ENCODE results near the gene HUNK.
A peak's percentile ranks its signal among the peaks of the same experiment; 100 is the strongest.
"Not testable (repeated sequence)": the region's sequence is repeated elsewhere in the genome, so short reads cannot be mapped to it uniquely, and the experiment has no call there.

The HUNK gene

DNA sequence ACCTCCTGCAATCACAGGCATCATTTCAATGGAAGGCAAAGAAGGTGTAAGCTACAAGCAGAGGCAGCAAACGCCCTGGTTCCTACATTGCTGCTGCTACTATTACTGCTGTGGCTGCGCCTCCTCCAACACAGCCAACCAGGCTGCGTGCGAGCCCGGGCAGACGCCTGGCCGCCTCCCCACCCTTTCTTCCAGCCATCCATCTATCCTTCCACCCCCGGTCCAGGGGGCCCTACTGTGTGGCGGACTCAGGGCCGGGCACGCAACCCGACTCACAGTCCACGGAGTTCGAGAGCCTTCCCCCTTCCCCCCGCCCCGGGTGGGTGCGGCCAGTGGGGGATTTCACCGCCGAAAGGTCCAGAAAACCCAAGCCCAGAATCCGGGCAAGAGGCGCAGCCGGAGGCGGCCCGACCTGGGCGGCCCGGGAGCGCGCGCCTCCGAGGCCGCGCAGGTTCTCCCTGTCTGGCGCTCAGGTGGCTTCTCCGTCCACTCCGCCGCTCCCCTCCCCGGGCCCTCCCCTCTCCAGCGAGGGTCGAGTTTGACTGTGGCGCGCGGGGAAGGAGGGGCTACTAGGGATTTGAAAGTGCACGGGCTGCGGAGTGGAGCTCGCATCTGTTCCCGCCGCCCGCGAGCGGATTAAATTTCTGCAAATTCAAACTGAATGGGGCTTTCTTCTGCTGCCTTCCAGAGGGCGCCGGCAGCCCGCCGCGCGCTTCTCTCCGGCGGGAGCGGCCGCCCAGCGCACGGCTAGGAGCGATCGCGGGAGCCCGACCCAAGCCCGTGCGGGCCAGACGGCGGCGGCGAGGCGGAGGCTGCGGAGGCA lies at the start of gene HUNK:
HUNK (plus strand) TSS at position 569 of the 823 bp plus-strand sequence. CDS start 655 bp downstream, outside the sequence.
- no peak for DNase-seq (ENCODE audit: low spot score)

DNA sequence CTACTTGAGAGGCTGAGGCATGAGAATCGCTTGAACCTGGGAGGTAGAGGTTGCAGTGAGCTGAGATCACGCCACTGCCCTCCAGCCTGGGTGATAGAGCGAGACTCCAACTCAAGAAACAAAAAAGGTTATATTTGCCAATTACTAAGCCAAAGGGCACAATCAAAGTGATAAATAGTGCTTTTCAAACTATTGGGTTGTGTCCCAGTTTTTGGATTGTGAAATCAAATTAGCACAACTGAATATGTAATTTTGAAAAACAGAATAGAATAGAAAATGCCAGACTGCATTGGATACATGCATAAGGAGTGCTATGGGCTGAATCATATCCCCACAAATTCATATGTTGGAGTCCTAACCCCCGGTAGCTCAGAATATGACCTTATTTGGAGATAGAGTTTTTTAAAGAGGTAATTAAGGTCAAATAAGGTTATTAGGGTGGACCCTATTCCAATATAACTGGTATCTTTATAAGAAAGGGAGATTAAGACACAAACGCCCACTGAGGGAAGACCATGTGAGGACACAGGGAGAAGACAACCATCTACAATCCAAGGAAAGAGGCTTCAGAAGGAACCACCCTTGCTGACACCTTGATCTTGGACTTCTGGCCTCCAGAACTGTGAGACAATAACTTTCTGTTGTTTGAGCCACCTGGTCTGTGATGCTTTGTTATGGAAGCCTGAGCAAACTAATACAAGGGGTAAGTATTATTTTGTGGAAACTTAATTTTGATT lies 42.9 kb upstream of the HUNK start:
- no peak for DNase-seq (ENCODE audit: low spot score)

DNA sequence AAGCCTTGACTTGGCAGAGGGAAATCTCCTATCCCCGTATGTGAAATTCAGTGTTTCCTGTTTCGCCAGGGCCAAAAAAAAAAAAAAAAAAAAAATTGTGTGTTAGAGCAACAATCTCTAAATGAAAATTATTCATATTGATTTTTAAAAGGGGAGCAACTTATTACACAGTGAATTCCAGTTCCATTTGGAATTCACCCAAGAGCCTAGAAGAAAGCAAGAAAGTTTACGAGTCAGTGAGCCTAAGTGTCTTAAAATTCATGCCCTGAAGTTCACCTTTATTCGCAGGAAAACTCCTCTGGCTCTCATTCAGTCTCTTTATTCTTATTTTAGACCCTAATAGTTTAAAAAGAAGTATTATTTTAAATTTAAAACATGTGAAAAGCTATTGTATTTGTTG lies 42.1 kb upstream of the HUNK start:
- no peak for DNase-seq (ENCODE audit: low spot score)

DNA sequence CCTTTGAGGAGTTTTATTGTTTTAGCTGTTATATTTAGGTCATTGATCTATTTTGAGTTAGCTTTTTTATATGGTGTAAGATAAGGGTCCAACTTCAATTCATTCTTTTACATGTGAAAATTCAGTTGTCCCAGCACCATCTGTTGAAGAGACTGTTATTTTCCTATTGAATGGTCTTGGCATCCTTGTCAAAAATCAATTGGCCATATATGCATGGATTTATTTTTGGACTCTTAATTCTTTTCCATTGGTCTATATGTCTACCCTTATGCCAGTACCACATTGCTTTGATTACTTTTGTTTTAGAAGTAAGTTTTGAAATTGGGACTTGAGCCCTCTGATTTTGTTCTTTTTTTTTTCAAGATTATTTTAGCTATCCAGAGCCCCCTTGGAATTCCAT lies 35.8 kb upstream of the HUNK start:
- DNase-seq (ENCODE audit: low spot score), result no peak

DNA sequence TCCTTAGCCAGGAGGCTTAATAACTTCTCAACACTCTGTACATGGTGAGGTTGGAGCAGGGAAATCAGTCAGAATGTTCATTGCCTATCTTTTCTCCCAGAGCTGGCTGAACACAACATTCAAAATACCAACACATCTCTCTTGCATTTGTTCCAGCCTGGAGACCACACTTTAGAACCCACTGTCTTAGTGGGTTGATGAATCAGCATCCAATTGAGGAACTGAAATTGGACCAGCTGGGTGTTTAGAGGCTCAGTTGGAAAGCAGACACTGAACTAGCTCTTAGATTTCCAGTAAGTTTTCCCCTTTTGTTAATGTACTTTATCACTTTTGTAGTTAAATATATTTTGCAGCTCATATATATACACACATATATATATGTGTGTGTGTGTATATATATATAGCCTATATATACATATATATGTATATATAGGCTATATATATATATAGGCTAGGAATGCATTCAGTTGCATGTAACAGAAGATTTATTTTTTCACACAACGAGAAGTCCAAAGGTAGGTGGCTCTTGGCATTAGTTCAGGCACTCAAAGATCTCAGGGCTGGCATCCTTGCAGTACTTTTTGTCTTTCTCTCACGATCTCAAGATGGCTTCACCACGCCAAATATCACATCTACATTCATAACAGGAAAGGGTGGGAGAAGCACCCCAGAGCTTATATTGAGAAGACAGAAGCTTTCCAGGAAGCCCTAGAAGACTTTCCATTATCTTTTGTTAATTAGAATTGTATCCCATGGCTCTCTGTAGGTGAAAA lies 35.0 kb upstream of the HUNK start:
- DNase-seq (ENCODE audit: low spot score), result no peak

DNA sequence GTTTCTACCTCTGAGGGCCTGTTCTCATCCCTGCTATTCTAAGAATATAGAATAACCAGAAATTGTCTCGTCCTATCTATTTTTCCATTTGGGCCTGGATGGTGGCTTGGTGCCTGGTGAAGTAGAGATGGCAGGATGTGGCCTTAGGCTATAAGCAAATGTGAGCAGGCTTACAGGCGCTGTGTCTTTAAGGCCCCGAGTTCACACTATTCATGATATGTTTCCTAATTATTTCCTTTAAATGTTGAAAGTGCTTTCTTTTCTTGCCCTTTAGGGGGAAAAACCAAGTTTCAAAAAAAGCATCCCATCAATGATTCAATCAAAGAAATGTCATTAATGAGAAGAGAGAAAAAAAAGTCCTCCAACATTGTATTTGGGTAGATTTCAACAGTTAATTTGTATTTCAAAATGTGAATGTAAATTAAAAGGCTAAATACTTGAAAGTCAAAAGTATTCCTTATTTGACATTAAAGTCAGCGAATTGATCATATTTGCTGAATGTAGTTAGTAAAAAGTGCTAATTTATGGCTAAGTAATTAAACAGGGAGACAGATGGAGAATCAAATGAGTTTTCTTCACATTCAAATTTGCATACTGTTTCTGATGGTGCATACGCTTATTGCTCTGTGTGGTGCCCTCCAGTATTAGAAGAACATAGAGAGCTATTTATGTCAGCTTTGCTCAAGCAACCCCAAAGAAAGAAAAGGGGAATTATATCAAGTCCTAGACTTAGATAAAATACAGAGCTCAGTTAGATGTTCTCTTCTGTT lies 34.0 kb upstream of the HUNK start:
- no peak for DNase-seq (ENCODE audit: low spot score)

DNA sequence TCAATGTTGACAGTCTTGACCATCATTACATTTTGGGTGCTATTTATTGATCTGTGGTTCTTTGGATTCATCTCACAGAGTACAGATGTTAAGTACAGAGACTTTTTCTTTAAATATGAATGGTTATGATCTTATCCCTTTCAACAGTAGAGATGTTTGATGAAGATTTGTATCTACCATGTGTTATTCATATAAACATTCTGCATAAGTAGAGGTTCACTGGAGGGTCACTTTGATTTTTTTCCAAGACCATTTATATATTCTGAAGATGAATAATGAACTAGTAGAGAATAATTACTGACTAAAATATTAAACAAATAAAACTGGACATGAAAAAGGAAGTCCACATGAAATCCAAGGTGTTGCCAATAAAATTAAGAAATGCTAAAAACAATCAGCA lies 28.6 kb upstream of the HUNK start:
- DNase-seq (ENCODE audit: low spot score), result no peak

DNA sequence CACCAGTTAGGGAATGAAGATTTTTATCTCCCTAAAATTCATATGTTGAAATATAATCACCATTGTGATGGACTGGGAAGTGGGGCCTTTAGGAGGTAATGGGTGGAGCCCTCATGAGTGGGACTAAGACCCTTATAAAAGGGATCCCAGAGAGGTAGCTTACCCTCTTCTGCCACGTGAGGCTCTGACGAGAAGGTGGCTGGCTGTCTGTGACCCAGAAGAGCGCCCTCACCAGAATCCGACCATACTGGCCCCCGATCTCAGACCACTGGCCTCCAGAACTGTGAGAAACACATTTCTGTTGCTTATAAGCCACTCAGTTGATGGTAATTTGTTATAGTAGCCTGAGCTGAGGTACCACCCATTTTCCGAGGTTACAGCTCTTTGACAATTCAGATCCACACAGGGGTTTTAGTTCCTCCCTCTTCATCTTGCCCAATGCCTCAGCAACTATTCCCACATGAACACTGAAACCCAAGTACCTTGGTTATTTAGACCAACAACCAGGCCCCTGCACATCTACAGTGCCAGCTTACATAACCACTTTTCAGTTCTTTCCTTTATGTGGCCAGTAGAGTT lies 27.6 kb upstream of the HUNK start:
- no peak for DNase-seq (ENCODE audit: low spot score)

DNA sequence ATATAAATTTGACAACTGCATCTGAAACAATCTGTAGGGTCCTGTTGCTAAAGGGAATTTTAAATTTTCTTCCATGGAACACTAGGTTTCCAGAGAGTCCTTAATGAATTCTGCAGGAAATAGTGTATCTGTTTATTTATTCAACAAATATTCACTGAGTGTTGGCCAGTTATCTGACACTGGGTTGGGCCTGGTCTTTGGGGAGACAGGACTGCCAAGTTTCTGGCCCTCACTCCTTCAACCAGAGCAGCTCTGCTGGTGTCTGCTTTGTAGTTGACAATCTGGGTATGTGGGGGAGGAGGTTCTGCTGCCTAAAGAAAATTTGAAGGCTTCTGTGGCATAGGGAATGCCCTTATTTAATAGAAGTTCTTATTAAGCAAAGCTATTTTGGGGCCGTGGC lies 26.1 kb upstream of the HUNK start:
- DNase-seq (ENCODE audit: low spot score), result no peak

DNA sequence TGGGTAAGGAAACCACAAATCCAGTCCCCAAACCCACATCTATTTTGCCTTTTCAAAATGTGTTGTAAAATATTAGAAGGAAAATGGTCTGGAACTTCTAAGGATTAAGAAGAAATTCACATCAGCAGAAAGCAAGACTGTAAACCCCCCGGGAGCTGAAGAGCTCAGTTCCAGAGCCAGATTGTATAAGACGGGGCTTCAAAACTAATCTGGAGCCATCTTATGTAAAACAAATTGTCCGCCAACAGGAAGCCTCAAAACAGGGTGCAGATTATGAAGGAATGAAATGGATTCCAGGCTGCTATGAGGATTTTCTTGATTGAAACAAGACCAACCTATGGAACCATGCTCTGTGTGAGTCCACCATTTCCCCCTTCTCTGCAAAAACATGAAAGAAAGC lies 25.1 kb upstream of the HUNK start:
- DNase-seq (ENCODE audit: low spot score), result no peak

DNA sequence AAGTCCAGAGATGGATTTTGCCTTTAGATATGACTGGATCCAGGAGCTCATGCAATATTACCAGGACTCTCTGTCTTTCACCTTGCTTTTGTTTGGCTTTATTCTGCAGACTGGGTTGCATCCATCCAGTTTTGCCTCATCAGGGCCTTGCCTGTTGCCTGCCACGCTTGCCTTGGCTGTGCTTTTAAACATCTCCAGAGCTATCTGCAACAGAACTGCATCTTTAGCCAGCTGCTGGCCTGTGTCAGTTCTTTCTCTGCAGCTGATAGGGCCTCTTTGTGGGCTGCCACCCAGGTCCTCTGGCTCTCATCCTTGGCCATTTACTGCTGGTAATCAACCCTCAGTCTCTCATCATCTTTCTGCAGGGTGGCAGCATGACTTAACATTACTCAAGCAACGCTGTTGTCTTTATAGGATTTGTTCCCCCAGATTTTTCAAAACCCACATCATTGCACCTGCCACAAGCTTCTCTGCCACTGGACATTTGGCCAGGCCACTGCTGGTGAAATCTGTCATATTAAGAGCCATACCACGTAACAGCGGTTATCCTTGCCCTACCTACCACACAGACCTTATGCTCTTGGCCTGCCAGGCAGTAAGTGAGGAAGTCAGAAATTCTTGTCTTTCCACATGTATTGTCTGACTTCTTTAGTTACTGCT lies 24.4 kb upstream of the HUNK start:
- DNase-seq (ENCODE audit: low spot score), result no peak

DNA sequence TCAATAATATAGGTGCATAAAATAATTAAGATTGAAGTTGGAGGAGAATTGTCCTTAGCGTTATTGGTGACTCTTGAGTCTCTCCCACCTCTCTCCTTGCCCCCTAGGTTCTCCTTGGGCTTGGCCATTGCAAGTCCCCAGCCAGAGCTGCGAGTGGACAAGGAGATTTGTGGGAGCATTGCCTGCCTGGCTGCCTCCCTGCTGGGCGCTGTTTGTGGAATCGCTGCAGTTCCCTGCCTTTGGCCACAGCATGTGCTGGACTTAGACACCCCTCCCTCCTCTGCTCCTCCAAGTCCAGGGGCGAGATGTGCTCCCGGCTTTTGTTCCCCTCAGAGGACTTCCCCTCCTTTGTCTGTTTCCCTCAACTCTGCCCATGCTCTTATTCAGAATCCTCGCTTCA lies 21.9 kb upstream of the HUNK start:
- DNase-seq (ENCODE audit: low spot score), result no peak

DNA sequence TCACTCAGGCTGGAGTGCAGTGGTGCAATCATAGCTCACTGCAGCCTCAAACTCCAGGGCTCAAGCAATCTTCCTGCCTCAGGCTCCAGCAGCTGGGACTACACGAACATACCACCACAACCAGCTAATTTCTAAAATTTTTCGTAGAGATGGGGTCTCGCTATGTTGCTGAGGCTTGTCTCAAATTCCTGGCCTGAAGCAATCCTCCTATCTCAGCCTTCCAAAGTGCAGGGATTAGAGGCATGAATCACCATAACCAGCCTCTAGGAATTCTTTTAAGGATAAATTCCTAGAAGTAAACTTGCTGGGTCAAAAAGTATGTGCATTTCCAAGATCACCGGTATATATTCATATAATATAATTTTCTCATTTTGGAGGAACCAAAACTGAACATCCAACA lies 17.6 kb upstream of the HUNK start:
- DNase-seq (ENCODE audit: low spot score), result no peak

DNA sequence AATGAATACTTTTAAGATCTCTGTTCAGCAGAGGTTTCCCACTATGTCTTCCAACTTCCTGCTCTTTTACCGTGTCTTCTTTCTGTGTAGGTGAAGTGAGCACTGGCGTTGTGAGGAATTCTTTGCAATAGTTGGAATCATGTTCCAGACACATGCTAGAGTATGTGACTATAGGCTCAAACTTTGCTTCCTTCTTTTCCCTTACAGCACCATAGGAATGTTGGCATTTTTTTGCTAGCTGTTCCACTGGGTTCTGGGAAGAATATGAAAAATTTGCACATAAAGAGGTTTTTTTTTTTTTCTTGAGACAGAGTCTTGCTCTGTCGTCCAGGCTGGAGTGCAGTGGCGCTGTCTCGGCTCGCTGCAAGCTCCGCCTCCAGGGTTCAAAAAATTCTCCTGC lies 15.7 kb upstream of the HUNK start:
- DNase-seq (ENCODE audit: low spot score), result no peak

DNA sequence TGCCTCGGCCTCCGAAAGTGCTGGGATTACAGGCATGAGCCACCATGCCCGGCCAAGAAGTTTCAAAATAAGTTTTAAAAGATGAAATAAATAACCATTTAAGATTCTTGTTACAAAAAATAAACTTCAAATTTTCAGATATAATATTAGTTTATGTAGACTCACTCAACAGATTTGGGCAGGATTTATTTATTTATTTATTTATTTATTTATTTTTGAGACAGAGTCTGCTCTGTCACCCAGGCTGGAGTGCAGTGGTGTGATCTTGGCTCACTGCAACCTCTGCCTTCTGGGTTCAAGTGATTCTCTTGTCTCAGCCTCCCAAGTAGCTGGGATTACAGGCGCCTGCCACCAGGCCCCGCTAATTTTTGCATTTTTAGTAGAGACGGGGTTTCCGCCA lies 15.2 kb upstream of the HUNK start:
- DNase-seq (ENCODE audit: low spot score), result not testable (repeated sequence)

DNA sequence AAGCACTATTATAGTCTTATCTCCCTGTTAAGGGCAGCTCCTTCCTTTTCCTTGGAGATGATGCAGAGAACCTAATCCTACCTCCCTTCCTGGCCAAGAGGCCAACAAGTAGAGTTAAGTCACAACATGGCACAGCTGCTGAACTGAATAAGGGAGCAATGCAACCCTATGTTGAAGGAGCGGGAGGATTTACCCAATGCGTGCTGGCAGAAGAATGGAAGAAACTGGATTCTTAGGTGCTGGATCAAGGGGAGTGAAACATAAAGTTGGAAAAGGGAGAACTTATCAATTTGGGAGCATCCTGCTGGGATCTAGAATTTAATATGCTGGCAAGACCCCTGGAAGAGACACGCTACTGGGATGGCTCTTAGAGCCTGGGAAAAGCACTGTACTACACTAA lies 12.0 kb upstream of the HUNK start:
- DNase-seq (ENCODE audit: low spot score), result no peak

DNA sequence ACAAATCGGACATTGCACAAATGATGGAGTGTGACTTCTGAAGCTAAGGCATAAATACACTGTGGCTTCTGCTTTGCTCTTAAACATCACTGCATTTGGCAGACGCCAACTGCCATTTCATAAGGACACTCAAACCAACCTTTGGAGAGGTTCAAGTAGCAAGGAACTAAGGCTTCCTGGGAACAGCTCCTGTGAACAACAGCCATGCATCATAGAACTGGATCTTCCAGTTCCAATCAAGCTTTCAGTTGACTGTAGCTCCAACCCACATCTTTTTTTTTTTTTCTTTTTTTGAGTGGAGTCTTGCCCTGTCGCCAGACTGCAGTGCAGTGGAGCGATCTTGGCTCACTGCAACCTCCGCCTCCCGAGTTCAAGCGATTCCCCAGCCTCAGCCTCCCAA lies 10.7 kb upstream of the HUNK start:
- DNase-seq (ENCODE audit: low spot score), result no peak

DNA sequence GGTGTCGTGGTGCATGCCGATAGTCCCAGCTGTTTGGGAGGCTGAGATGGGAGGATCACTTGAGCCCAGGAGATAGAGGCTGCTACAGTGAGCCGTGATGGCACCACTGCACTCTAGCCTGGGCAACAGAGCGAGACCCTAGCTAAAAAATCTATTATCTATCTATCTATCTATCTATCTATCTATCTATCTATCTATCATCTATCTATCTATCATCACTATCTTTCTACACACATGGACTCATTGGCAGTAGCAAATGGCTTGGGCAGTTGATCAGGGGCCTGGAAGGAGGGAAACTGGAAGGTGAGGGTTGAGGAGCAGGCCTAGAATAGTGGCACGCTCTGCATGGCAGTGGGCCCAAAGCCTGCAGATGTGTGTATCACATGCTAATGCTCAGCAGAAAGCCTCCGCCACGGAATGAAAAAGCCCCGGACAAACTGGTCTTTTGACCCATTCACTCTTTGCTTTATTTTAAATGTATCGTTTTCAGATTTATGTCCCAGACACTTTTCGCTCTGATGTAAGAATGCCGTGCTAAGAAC lies 7.3 kb upstream of the HUNK start:
- no peak for DNase-seq (ENCODE audit: low spot score)

DNA sequence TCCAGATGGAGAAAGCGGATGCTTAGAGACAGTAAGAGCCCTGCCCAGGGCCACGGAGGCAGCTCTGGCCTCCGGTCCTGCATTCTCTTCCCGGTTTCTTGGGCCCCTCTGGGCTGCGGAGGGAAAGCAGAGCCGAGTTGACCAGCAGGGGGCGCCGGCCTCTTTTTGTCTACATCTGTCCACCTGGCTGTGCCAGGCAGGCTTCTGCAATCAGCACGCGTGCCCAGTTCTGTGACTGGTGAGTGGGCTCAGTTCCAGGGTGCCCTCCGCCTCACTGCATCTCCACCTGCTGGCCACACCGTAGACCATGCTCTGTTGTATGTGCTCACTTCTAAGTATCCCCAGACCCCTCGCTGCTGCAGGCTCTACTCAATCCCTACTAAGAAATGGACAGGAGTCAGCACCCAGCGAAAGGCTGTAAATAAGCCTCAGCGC lies 6.7 kb upstream of the HUNK start:
- peak; percentile 33 for DNase-seq (ENCODE audit: low spot score)

DNA sequence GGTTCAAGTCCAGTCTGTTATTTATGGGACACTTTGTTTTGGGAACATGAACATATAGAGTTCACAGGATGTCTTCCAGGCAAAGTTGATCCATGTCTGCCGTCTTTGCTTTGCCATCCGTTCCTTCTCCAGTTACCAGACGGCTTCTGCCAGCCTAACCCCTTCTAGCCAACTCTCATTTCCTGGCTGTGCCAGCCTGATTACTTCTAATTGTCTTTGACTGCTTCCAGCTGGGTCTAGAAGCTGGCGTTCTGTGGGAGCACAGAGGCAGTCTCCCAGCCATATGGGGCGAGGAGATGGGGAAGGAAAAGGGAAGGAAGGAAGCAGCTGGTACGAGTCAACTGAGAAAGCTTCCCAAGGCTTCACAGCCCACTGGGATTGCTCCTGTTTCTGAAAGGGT lies 3.1 kb upstream of the HUNK start:
- no peak for DNase-seq (ENCODE audit: low spot score)

All from COLO829 (cell line).